Measurements from ENCODE around the gene CCT6A. TPM values are rescaled to one million over a fixed set of nuclear protein-coding genes. Genes with fewer than 3 reads are reported as not detected.
A peak's percentile ranks its signal among the peaks of the same experiment; 100 is the strongest.

CCT6A gene, protein sequence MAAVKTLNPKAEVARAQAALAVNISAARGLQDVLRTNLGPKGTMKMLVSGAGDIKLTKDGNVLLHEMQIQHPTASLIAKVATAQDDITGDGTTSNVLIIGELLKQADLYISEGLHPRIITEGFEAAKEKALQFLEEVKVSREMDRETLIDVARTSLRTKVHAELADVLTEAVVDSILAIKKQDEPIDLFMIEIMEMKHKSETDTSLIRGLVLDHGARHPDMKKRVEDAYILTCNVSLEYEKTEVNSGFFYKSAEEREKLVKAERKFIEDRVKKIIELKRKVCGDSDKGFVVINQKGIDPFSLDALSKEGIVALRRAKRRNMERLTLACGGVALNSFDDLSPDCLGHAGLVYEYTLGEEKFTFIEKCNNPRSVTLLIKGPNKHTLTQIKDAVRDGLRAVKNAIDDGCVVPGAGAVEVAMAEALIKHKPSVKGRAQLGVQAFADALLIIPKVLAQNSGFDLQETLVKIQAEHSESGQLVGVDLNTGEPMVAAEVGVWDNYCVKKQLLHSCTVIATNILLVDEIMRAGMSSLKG
- polyA plus RNA-seq (2011; rRNA removed) (110 and 159 TPM in 2 replicates), polyA minus RNA-seq (2011; rRNA and poly(A)+ RNA removed) (68.9 and 69.3 TPM in 2 replicates)

GRCh38 chr7:56051339-56052191 lies at the start of gene CCT6A, which contains the start of gene PSPH:
CCT6A (plus strand) TSS chr7:56051765; CDS start chr7:56051849, 84 bp downstream.
PSPH (minus strand) TSS chr7:56051444; CDS start chr7:56021212, 30,232 bp downstream.
- peak; percentile 91 for DNase-seq (ENCODE audit: low read depth)
- ChIA-PET CTCF (interaction anchor here (0.5 to 2.0 kb wide), 13 partner anchors 11 to 760 kb away, joined by 3 to 8 read pairs (median 3); partner anchors contain the start of genes PHKG1 and SUMF2), POLR2A (interaction anchor here (0.6 to 1.5 kb wide), 6 partner anchors 11 to 87 kb away, joined by 3 to 6 read pairs (median 3); partner anchors contain the start of genes NIPSNAP2 and SUMF2)
- Histone ChIP-seq H3K27me3 (ENCODE audit: control insufficient read depth, insufficient read depth, low read length) (no peaks in the 10 kb centered on the region), H3K4me3 (ENCODE audit: low read depth, low read length) (peak within 1 kb of the TSS; percentile 86), H3K36me3 (ENCODE audit: control insufficient read depth, insufficient read depth, low read length) (no peaks in the 10 kb centered on the region)
- TF ChIP-seq CTCF (IDR thresholded peaks at IDR 0.05; ENCODE audit: insufficient read depth, low read depth, low read length) = no peak

DNA sequence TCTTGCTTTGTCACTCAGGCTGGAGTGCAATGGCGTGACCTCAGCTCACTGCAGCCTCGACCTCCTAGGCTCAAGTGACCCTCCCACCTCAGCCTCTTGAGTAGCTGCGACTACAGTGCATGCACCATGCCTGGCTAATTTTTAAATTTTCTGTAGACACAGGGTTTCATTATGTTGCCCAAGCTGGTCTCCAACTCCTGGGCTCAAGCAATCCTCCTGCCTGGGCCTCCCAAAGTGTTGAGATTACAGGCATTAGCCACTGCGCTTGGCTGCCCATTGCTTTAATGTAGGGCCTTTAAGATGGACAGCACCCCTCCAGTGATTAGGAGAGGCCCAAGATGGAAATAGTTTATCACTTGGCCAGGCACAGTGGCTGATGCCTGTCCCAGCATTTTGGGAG lies 47.8 kb upstream of the CCT6A start:
- ChIA-PET POLR2A (no interaction called here), CTCF (interaction anchor here (0.7 to 5.2 kb wide), 12 partner anchors 10 to 89 kb away, joined by 3 to 64 read pairs (median 4); partner anchors contain the start of gene PHKG1)
- no peak overlapping the region for H3K4me3 ChIP-seq (ENCODE audit: low read depth, low read length)
- no peak for DNase-seq (ENCODE audit: low read depth)
- peaks cover under 1% of the 10 kb centered on the region; the same call in 1 of the 2 replicates for H3K36me3 ChIP-seq (ENCODE audit: control insufficient read depth, insufficient read depth, low read length)
- H3K27me3 ChIP-seq (ENCODE audit: control insufficient read depth, insufficient read depth, low read length) = no peaks in the 10 kb centered on the region
- no peak for TF ChIP-seq CTCF (IDR thresholded peaks at IDR 0.05; ENCODE audit: insufficient read depth, low read depth, low read length)

DNA sequence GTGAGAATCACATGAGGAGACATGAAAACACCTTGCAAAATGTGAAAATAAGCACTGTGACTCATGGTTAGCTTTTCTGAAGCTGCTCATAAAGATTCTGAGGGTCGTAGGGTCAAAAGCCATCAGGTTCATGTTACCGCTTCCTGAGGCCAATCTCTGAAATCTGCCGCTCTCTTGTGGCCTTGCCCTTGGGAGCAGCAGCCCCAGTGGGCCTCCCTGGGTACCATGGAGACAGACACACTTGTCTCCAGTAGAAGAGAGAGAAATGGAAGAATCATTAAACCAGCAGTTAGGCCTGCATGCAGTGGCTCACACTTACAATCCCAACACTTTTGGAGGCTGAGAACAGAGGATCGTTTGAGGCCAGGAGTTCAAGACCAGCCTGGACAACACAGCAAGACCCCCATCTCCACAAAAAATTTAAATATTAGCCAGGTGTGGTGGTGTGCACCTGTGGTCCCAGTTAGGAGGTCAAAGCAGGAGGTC lies 44.4 kb upstream of the CCT6A start:
- no peak for DNase-seq (ENCODE audit: low read depth)
- TF ChIP-seq CTCF (IDR thresholded peaks at IDR 0.05; ENCODE audit: insufficient read depth, low read depth, low read length) = no peak
- ChIA-PET POLR2A (no interaction called here), CTCF (interaction anchor here (0.6 to 5.2 kb wide), 8 partner anchors 12 to 366 kb away, joined by 3 to 64 read pairs (median 4); partner anchors contain the start of genes CCT6A and PSPH)
- H3K27me3 ChIP-seq (ENCODE audit: control insufficient read depth, insufficient read depth, low read length) = no peaks in the 10 kb centered on the region
- H3K36me3 ChIP-seq (ENCODE audit: control insufficient read depth, insufficient read depth, low read length) = no peaks in the 10 kb centered on the region
- no peak overlapping the region for H3K4me3 ChIP-seq (ENCODE audit: low read depth, low read length)

- Histone ChIP-seq H3K27me3 (ENCODE audit: control insufficient read depth, insufficient read depth, low read length) (no peaks in the 10 kb centered on the region), H3K36me3 (ENCODE audit: control insufficient read depth, insufficient read depth, low read length) (no peaks in the 10 kb centered on the region), H3K4me3 (ENCODE audit: low read depth, low read length) (no peak overlapping the region)
- no peak for DNase-seq (ENCODE audit: low read depth)
- ChIA-PET CTCF (interaction anchor here (2.0 to 5.2 kb wide), 2 partner anchors 65 to 86 kb away, joined by 6 to 64 read pairs; no protein-coding TSS in a partner anchor), POLR2A (no interaction called here)
- TF ChIP-seq CTCF (IDR thresholded peaks at IDR 0.05; ENCODE audit: insufficient read depth, low read depth, low read length) = no peak
Observed at GRCh38 chr7:56007891-56008290, 43.7 kb upstream of the CCT6A start.
